ENCODE data around the gene SERPINB11.

SERPINB11 gene

DNA sequence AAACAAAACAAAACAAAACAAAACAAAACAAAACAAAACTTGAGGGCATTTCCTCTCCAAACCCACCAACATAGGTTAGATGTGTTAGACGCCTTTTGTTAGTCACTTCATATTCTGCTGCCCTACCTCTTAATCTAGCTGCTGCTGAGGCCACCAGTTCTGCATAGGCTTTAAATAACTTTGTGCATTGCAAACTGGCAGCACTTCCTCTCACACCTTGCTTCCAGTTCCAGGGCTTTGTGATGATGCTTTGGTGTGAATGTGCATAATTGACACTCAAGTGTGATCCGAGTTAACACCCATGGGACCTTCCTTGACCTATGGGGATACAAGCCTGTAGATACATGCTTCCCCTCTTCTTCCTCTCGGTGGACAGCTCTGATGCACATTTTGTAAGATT lies 2.3 kb upstream of the SERPINB11 start:
- TF ChIP-seq, protein P1, sequence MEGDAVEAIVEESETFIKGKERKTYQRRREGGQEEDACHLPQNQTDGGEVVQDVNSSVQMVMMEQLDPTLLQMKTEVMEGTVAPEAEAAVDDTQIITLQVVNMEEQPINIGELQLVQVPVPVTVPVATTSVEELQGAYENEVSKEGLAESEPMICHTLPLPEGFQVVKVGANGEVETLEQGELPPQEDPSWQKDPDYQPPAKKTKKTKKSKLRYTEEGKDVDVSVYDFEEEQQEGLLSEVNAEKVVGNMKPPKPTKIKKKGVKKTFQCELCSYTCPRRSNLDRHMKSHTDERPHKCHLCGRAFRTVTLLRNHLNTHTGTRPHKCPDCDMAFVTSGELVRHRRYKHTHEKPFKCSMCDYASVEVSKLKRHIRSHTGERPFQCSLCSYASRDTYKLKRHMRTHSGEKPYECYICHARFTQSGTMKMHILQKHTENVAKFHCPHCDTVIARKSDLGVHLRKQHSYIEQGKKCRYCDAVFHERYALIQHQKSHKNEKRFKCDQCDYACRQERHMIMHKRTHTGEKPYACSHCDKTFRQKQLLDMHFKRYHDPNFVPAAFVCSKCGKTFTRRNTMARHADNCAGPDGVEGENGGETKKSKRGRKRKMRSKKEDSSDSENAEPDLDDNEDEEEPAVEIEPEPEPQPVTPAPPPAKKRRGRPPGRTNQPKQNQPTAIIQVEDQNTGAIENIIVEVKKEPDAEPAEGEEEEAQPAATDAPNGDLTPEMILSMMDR (IDR thresholded peaks at IDR 0.05; ENCODE audit: low read depth, low read length) = no peak
- H3K4me3 ChIP-seq (ENCODE audit: low read depth, low read length) = no peak overlapping the region

DNA sequence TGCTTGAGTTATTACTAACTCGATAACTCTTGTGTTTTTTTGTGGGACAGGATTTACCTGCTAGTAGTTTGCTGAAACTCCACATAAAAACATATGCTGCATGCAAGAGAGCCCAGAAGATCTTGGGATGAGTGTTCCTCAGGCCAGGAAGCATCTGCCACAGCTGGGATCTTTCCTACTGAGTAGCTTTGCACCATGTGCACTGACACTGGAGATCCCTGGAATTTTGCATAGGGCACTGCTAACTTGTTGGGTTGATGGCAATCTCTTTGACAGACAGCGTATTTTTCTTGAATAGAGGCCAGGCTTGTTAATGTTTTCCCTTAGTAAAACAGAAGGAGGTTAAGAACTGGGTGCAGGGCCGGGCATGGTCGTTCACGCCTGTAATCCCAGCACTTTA lies 808 bp upstream of the SERPINB11 start:
- no peak overlapping the region for H3K4me3 ChIP-seq (ENCODE audit: low read depth, low read length)
- TF ChIP-seq, protein P1 (IDR thresholded peaks at IDR 0.05; ENCODE audit: low read depth, low read length) = no peak

DNA sequence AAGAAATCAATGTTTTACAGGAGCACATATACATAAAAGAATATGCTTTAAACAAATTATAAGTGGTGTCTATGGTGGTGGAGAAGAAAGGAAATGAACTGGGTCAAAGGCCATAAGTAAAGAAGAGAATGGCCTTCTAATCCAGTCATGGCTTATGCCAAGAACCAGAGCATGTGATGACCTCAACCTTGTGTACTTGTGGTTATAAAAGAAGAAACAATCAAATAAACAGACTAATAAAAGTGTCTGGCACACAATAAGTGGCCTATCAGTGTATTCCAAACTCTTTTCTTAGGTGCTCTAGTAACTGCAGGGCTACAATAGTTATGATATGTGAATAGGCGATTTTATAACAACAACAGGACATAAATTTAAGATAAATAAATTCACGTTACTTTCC lies 2.6 kb downstream of the SERPINB11 start:
- TF ChIP-seq, protein P1 (IDR thresholded peaks at IDR 0.05; ENCODE audit: low read depth, low read length) = no peak
- no peak overlapping the region for H3K4me3 ChIP-seq (ENCODE audit: low read depth, low read length)

DNA sequence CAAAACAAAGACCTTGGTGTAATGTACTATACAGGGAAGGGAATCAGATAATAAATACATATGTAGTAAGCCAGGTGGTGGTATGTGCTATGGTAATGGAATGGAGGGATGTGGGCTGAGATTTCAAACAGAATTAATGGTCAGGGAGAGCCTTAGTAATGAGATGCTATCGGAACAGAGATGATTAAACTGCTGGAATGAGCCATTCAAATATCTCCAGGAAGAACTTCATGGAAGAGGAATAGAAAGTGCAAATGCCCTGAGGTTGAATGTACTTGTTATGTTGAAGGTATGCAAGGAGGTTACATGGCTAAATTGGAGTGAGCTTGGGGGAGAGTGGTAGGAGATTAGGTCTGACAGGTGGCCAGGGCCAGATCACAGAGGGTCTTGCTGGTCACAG lies 5.1 kb downstream of the SERPINB11 start:
- TF ChIP-seq, protein P1 (IDR thresholded peaks at IDR 0.05; ENCODE audit: low read depth, low read length) = no peak
- H3K4me3 ChIP-seq (ENCODE audit: low read depth, low read length) = no peak overlapping the region

DNA sequence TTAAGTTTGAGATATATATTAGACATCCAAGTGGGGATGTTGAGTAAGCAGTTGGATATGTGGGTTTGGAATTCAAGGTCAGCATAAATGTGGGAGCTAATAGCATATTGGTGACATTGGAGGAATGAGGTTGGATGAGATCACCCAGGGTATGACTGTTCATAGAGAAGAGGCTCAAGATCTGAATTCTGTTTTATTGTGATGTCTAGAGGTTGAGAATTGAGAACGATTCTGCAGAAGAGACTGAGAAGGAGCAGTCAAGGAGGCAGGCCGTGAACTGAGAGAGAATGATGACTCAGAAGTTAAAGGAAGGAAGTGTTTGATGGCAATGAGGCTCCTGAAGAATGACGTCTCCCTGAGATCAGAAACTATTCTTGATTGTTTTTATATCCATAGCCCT lies 5.9 kb downstream of the SERPINB11 start:
- TF ChIP-seq, protein P1 (IDR thresholded peaks at IDR 0.05; ENCODE audit: low read depth, low read length) = no peak
- H3K4me3 ChIP-seq (ENCODE audit: low read depth, low read length) = no peak overlapping the region

DNA sequence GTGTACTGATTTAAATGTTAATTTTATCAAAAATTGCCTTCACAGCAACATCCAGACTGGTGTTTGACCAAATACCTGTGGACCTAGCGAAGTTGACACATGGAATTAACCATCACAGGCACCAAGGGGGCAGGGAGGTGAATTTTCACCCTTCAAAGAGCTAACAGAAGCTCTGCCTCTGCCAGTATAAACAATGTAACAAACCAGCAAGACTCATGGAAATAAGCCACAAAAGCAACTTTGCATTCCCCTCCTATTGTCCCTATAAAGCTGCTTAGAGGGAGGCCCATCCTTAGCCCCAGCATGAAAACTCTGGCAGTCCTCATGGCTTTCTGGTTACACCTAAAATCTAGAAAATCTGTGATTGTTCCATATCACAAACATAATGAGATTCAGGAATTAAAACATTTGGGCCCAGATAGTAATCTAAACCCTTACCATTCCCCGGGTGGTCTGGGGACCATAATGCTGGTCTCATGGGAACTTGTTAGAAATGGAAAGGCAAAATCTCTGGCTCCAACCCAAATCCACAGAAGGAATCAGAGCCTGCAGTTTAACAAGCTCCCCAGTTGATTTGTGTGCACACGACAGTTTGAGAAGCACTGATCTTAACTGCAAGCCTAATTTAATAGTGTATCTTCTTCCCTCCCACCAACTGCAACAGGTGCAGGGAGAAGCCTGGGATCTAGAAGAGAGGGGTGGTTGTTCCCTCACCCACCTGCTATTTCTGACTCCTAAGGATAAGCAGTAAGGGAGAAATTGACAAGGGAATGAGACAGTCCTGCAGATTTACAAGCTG lies 23.1 kb downstream of the SERPINB11 start:
- H3K4me3 ChIP-seq (ENCODE audit: low read depth, low read length) = no peak overlapping the region
- TF ChIP-seq, protein P1 (IDR thresholded peaks at IDR 0.05; ENCODE audit: low read depth, low read length) = no peak

DNA sequence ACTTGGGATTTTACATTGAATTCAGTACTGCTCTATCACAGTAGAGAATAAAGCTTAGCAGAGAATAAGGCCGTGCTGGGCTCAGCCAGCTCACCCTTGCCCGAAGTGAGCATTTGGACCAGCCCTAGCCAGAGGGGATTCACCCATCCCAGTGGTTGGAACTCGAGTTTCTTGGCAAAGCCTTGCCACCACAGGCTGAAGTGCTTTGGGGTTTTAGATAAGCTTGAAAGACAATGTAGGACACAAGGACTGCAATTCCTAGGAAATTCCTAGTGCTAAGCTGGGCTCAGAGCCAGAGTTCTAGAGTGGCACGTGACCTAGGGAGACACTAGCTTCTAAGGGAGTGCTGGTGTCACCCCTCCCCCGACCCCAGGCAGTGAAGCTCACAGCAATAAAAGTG lies 28.0 kb downstream of the SERPINB11 start:
- TF ChIP-seq, protein P1 (IDR thresholded peaks at IDR 0.05; ENCODE audit: low read depth, low read length) = no peak
- H3K4me3 ChIP-seq (ENCODE audit: low read depth, low read length) = no peak overlapping the region

Measured in WI38 (cell line).